H7 (cell line): ENCODE measurements around the gene TK2. TPM values are rescaled to one million over a fixed set of nuclear protein-coding genes. Genes with fewer than 3 reads are reported as not detected.
"Not testable (repeated sequence)": the region's sequence is repeated elsewhere in the genome, so short reads cannot be mapped to it uniquely, and the experiment has no call there.

Experiments
- DNase-seq: peaks from one replicate; pipeline ENCODE4 v3.0.0; 2012
- H3K27me3 ChIP-seq: 2 replicates; pipeline ENCODE4 v1.6.0; 2011; ENCODE audit warnings: mild to moderate bottlenecking, low read length; ENCODE audit not compliant: control insufficient read depth, insufficient read depth
- H3K36me3 ChIP-seq: replicated peaks from 2 replicates; pipeline ENCODE4 v1.5.1; 2011; ENCODE audit warnings: low read length; ENCODE audit not compliant: control insufficient read depth, insufficient read depth
- H3K4me3 ChIP-seq: 2 replicates; pipeline ENCODE4 v1.5.1; 2011; ENCODE audit warnings: low read depth, mild to moderate bottlenecking, control low read depth, low read length, moderate library complexity; ENCODE audit not compliant: insufficient read depth
- total RNA-seq: library from RNA; depleted of rRNA; stranded (reverse); fragments of >200 nt; shearing (Covaris generic); gene quantifications from 2 replicates; pipeline ENCODE4 v1.2.3, GENCODE V29; 2014

The TK2 gene
- total RNA-seq, 1 experiment from 2014 or later: 7.9 TPM

- peak; percentile 47 for DNase-seq
- no peaks in the 10 kb centered on the region for H3K36me3 ChIP-seq
Measured at GRCh38 chr16:66473654-66474519, 76.0 kb downstream of the TK2 start.

GRCh38 chr16:66473051-66473571 is 76.8 kb downstream of the TK2 start:
- Histone ChIP-seq H3K36me3 (no peaks in the 10 kb centered on the region), H3K4me3 (no peak overlapping the region), H3K27me3 (no peaks in the 10 kb centered on the region; the same call in 1 of the 2 replicates)
- DNase-seq: peak; percentile 21

More at GRCh38 chr16:66473654-66474519, 76.0 kb downstream of the TK2 start:
- H3K4me3 ChIP-seq: no peak overlapping the region
- H3K27me3 ChIP-seq: no peaks in the 10 kb centered on the region; the same call in 1 of the 2 replicates

- Histone ChIP-seq H3K27me3 (no peaks in the 10 kb centered on the region; the same call in none of the 2 replicates), H3K4me3 (no peak overlapping the region), H3K36me3 (no peaks in the 10 kb centered on the region)
- peak; percentile 72 for DNase-seq
Measured at GRCh38 chr16:66471716-66472393, 78.1 kb downstream of the TK2 start.

- H3K27me3 ChIP-seq: no peaks in the 10 kb centered on the region; the same call in none of the 2 replicates
- peak; percentile 27 for DNase-seq
- no peak overlapping the region for H3K4me3 ChIP-seq
- H3K36me3 ChIP-seq: no peaks in the 10 kb centered on the region
Measured at GRCh38 chr16:66471264-66471663, 78.7 kb downstream of the TK2 start.

GRCh38 chr16:66470556-66470955 is 79.4 kb downstream of the TK2 start:
- Histone ChIP-seq H3K36me3 (no peaks in the 10 kb centered on the region), H3K27me3 (no peaks in the 10 kb centered on the region; the same call in none of the 2 replicates), H3K4me3 (no peak overlapping the region)
- peak; percentile 25 for DNase-seq

GRCh38 chr16:66469947-66470546 is 79.9 kb downstream of the TK2 start:
- no peaks in the 10 kb centered on the region; the same call in none of the 2 replicates for H3K27me3 ChIP-seq
- no peak for DNase-seq
- no peak overlapping the region for H3K4me3 ChIP-seq
- no peaks in the 10 kb centered on the region for H3K36me3 ChIP-seq

DNA sequence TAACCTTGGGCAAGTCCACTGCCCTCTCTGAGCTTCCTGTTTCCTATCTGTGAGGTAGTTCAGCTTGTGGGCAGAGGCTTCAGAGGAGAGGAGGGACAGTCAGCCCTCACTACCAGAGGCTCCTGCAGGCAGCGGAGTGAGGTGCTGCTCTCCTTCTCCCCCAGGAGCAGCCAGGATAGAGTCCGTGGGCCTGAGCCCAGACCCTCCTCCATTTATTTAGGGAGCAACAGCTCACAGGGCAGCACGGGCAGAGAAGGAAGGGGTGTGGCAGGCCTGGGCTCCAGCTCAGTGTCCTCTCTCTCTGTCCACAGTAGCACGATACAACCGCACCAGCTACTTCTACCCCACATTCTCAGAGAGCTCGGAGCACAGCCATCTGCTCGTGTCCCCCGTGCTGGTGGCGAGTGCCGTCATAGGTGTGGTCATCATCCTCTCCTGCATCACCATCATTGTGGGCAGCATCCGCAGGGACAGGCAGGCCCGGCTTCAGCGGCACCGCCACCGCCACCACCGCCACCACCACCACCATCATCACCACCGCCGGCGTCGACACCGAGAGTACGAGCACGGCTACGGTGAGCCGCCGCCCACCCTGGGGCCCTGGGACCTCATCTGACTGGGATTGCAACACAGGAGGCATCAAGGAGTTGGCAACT is 80.5 kb downstream of the TK2 start:
- DNase-seq: no peak
- H3K36me3 ChIP-seq: no peaks in the 10 kb centered on the region
- no peaks in the 10 kb centered on the region; the same call in none of the 2 replicates for H3K27me3 ChIP-seq
- no peak overlapping the region for H3K4me3 ChIP-seq

DNA sequence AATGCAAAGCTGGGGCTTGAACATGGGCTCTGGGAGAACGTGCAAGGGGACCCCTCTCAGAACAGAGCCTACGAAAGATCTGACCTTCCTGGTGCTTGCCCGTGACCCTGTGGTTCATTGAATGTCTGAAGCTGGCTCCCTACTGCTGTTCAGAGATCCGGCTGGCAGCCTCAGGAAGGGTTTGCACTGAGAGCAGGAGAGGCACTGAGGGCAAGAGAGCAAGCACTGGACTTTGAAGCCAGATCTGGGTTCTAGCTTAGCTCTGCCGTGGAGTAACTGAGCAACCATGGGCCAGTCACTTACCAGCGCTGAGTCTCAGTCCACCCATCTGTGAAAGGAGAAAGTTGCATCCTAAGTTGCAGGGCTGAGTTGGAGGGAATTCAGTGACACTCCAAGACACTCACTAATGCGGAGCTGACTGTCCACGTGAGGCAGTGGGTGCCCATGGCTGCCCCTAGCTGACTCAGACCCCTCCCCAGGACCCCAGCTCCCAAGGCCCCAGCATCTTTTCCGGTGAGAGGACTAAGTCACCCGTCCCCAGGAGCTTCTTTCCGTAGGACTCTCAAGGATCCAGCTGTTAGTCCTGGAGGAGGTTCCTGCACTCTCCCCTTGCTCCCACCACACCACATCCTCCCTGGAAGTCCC is 81.5 kb downstream of the TK2 start:
- Histone ChIP-seq H3K27me3 (no peaks in the 10 kb centered on the region; the same call in none of the 2 replicates), H3K36me3 (no peaks in the 10 kb centered on the region), H3K4me3 (no peak overlapping the region)
- DNase-seq: no peak

DNA sequence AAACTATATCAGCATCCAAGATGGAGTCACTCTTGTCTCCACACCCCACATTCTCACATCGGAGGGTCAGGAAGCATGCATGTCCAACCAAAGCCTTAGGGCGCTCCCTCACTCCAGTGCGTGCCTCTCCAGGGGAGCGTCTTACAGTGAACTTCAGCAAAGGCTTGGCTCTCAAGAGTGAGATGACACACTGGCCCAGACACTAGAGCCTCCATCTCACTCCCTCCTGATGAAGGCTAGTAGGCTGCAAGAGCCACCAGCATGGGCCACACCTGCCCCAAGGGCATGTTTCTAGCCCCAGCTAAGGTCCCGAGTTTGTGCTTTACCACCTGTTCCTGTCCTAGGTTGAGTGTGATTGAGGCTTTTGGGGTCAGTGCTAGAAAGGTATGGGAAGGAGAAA is 82.3 kb downstream of the TK2 start:
- Histone ChIP-seq H3K27me3 (no peaks in the 10 kb centered on the region; the same call in none of the 2 replicates), H3K36me3 (no peaks in the 10 kb centered on the region)
- no peak for DNase-seq

GRCh38 chr16:66466636-66467035 is 83.3 kb downstream of the TK2 start:
- H3K36me3 ChIP-seq, DNase-seq, H3K4me3 ChIP-seq, H3K27me3 ChIP-seq: not testable (repeated sequence)

More for the DNA sequence above, 82.3 kb downstream of the TK2 start:
- no peak overlapping the region for H3K4me3 ChIP-seq

- not testable (repeated sequence) for H3K4me3 ChIP-seq, H3K36me3 ChIP-seq, DNase-seq, H3K27me3 ChIP-seq
Measured at GRCh38 chr16:66465946-66466345, 84.0 kb downstream of the TK2 start.

DNA sequence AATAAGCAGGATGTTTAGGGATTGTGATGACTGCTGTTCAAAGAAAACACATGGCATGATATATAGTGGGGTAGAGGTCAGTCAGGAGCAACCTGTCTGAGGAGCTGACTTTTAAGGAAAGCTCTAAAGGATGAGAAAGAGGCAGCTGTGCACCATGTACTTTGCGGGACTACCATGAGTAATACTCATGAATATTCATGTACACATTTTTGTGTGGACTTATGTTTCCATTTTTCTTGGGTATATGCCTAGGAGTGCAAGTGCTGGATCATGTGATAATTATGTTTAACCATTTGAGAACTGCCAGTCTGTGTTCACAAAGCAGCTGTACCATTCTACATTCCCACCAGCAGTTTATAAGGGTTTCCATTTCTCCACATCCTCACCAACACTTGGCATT is 87.0 kb downstream of the TK2 start:
- DNase-seq: no peak
- no peaks in the 10 kb centered on the region; the same call in 1 of the 2 replicates for H3K27me3 ChIP-seq
- H3K4me3 ChIP-seq: no peak overlapping the region
- no peaks in the 10 kb centered on the region for H3K36me3 ChIP-seq

GRCh38 chr16:66460703-66461102 is 89.2 kb downstream of the TK2 start:
- Histone ChIP-seq H3K27me3 (no peaks in the 10 kb centered on the region), H3K36me3 (no peaks in the 10 kb centered on the region), H3K4me3 (no peak overlapping the region)
- DNase-seq: no peak
